ENCODE data around the gene RCVRN.

GRCh38 chr17:9886141-9886930, 18.7 kb downstream of the RCVRN start:
- no peak for TF ChIP-seq POLR2A (IDR thresholded peaks at IDR 0.05)
- TF ChIP-seq CTCF (IDR thresholded peaks at IDR 0.05), result no peak

All from uterus (tissue), 2 donors.